Ovary (tissue), 9 donors: ENCODE measurements around the gene RNPEPL1. TPM values are rescaled to one million over a fixed set of nuclear protein-coding genes. Genes with fewer than 3 reads are reported as not detected.

Experiments
- DNase-seq, 5 donors: peaks; one replicate each; pipeline ENCODE4 v3.0.0-alpha.2; 2019 to 2020
- H3K27ac ChIP-seq, 2 donors: fragments of 200-600 bp; one replicate each; pipeline versions ENCODE4 v1.5.1 to v1.8.0; 2019 to 2022
- H3K27me3 ChIP-seq: fragments of 200-600 bp; one replicate; pipeline ENCODE4 v1.8.0; 2022
- H3K36me3 ChIP-seq: fragments of 200-600 bp; sonication (generic); one replicate; pipeline ENCODE4 v1.5.1; 2019
- H3K4me1 ChIP-seq: one replicate; pipeline ENCODE4 v1.8.1; 2013; ENCODE audit warnings: mild to moderate bottlenecking, moderate library complexity; ENCODE audit not compliant: insufficient read depth
- H3K4me3 ChIP-seq: fragments of 200-600 bp; sonication (generic); one replicate; pipeline ENCODE4 v1.5.1; 2017
- H3K9me3 ChIP-seq, 2 donors: fragments of 200-600 bp in 1 of 2; sonication (generic) in 1 of 2; one replicate each; pipeline versions ENCODE4 v1.5.1 to v1.8.1; 2013 to 2019; ENCODE audit warnings: mild to moderate bottlenecking in 1 of 2, moderate library complexity in 1 of 2
- EP300 ChIP-seq: sonication (generic); formaldehyde crosslinking; IDR thresholded peaks from one replicate; pipeline ENCODE4 v1.6.1; 2017; ENCODE audit warnings: antibody characterized with exemption
- POLR2A ChIP-seq: fragments of 450-650 bp; IDR thresholded peaks from one replicate; pipeline ENCODE4 v1.6.1; 2017; ENCODE audit warnings: antibody characterized with exemption, mild to moderate bottlenecking, moderate library complexity
- WGBS, 3 donors: extraction: QIAGEN DNeasy Blood & Tissue Kit in 1 of 3; methylation state at CpG; one replicate each; pipeline versions ENCODE4 v1.1.5 to v1.1.7; 2013 to 2017; 5-methylcytosine and 5-hydroxymethylcytosine counted together
- intact Hi-C, 4 donors: fragments of 100-400 bp; cut with DNase I; formaldehyde crosslinking; loops; one replicate each; pipeline versions ENCODE4 v1.11.0 to v1.15.1; 2022 to 2023
- polyA plus RNA-seq, 2 donors: library from polyadenylated mRNA; stranded (reverse); fragments of 200-250 nt in 1 of 2; fragments of 350-450 nt in 1 of 2; fragmentation: Illumina TruSeq in 1 of 2; extraction: RNeasy Lipid Tissue Mini Kit (QIAGEN cat#74804) in 1 of 2; gene quantifications; one replicate each; pipeline ENCODE4 v1.2.3, GENCODE V29; 2013 to 2014
- total RNA-seq, 7 donors: library from RNA; depleted of rRNA in 2 of 7; stranded (reverse); fragments of >200 nt in 2 of 7; fragmentation: NEBNext Ultra II Directional in 3 of 7; extraction: Animal tissue kit (Norgen Biotek cat#: 25700) in 3 of 7; gene quantifications; one replicate each; pipeline versions ENCODE4 v1.1.0 to v1.2.4, GENCODE V29; 2016 to 2023
- TF ChIP-seq, protein P1 (sequence below), 3 donors: fragments of 450-650 bp in 2 of 3; fragments of 200-600 bp in 1 of 3; IDR thresholded peaks; one replicate each; pipeline versions ENCODE4 v1.5.1 to v1.8.0; 2016 to 2022; ENCODE audit warnings: antibody characterized with exemption in 3 of 3, mild to moderate bottlenecking in 1 of 3
- donor health status: DM: no; HTN: no; CAD: no; lungs with moderate emphysema.
- donor health status: DM: no; HTN: no; CAD: no.
- donor health status: Bipolar disorder and iron deficiency.
- donor health status: DM: yes; HTN: yes; CAD: no.
- donor health status: DM: no; HTN: no; CAD: no.
- donor health status: DM: yes; HTN: yes; CAD: no.

RNPEPL1 gene
- total and polyA plus RNA-seq, 9 donors, result 3.5 to 27.3 (median 23.2) TPM

- TF ChIP-seq EP300 (no peak), POLR2A (no peak)
- TF ChIP-seq, protein P1, sequence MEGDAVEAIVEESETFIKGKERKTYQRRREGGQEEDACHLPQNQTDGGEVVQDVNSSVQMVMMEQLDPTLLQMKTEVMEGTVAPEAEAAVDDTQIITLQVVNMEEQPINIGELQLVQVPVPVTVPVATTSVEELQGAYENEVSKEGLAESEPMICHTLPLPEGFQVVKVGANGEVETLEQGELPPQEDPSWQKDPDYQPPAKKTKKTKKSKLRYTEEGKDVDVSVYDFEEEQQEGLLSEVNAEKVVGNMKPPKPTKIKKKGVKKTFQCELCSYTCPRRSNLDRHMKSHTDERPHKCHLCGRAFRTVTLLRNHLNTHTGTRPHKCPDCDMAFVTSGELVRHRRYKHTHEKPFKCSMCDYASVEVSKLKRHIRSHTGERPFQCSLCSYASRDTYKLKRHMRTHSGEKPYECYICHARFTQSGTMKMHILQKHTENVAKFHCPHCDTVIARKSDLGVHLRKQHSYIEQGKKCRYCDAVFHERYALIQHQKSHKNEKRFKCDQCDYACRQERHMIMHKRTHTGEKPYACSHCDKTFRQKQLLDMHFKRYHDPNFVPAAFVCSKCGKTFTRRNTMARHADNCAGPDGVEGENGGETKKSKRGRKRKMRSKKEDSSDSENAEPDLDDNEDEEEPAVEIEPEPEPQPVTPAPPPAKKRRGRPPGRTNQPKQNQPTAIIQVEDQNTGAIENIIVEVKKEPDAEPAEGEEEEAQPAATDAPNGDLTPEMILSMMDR (IDR thresholded peaks at IDR 0.05), result no peak
- Histone ChIP-seq H3K4me3 (no peak overlapping the region), H3K4me1 (peaks cover 21% of the 10 kb centered on the region), H3K36me3 (no peaks in the 10 kb centered on the region), H3K9me3 (no peaks in the 10 kb centered on the region), H3K27me3 (no peaks in the 10 kb centered on the region), H3K27ac (no peak overlapping the region)
- peak in 2 of 5 donors; percentile 14 to 31 for DNase-seq
- WGBS, 3 donors, result 72 to 79% (median 72%) methylated on average over 10 of the region's 10 CpGs
- intact Hi-C loops, result no loop called here
These were observed 19.8 kb downstream of the RNPEPL1 start for GRCh38 chr2:240588006-240588655.

DNA sequence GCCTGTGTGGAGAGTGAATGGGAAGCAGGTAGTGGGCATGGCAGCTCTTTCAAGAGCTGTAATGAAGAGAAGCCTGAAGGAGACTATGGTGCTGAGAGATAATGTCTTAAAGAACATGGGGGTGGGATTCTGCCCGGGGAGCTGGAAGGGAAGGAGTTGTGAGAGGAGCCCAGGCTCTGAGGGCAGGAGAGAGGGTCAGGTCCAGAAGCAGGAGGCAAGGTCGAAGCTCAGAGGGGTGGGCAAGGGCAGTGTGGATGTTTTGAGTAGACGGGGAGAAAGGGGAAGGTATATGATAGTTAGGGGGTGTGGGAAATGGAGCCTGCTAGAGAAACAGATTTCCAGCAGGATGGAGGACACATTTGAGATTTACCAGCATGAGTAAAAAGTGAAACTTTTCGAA is 20.4 kb downstream of the RNPEPL1 start:
- Histone ChIP-seq H3K4me1 (peaks cover 21% of the 10 kb centered on the region), H3K27ac (no peak overlapping the region), H3K4me3 (no peak overlapping the region), H3K9me3 (no peaks in the 10 kb centered on the region), H3K27me3 (no peaks in the 10 kb centered on the region), H3K36me3 (no peaks in the 10 kb centered on the region)
- DNase-seq, result peak in 1 of 5 donors; percentile 19
- 69 to 85% (median 83%) methylated on average over 4 of the region's 4 CpGs for WGBS, 3 donors
- no peak for TF ChIP-seq POLR2A
- TF ChIP-seq EP300, result no peak
- TF ChIP-seq, protein P1 (IDR thresholded peaks at IDR 0.05), result no peak
- intact Hi-C loops, result no loop called here

DNA sequence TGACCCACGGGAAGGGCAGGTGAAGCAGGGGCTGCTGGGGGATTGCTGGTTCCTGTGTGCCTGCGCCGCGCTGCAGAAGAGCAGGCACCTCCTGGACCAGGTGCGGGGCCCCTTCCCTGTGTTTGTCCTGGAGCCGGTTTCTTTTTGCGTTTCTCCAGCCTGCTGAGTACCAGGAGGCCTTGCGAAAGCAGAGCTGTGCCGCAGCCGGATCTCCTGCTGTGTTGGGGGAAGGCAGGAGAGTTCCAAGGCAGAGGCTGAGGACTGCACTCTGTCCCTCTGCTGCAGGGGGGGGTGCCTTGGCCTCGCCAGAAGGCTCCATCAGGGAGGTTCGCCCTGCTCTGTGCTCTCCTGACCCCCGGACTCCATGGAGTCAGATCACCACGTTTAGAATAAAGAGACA is 21.1 kb downstream of the RNPEPL1 start:
- H3K4me1 ChIP-seq, result peaks cover 20% of the 10 kb centered on the region

GRCh38 chr2:240589850-240590525 is 21.7 kb downstream of the RNPEPL1 start:
- Histone ChIP-seq H3K4me3 (no peak overlapping the region), H3K27me3 (no peaks in the 10 kb centered on the region), H3K27ac (no peak overlapping the region), H3K4me1 (peaks cover 15% of the 10 kb centered on the region), H3K9me3 (no peaks in the 10 kb centered on the region), H3K36me3 (no peaks in the 10 kb centered on the region)
- intact Hi-C loops, result no loop called here
- TF ChIP-seq, protein P1 (IDR thresholded peaks at IDR 0.05), result no peak
- TF ChIP-seq POLR2A (no peak), EP300 (no peak)
- DNase-seq, result peak in 3 of 5 donors; percentile 11 to 27 (median 18)
- WGBS, 3 donors, result 82 to 86% (median 83%) methylated on average over 16 of the region's 16 CpGs

More for the DNA sequence above, 21.1 kb downstream of the RNPEPL1 start:
- intact Hi-C loops, result no loop called here
- Histone ChIP-seq H3K27ac (no peak overlapping the region), H3K4me3 (no peak overlapping the region), H3K36me3 (no peaks in the 10 kb centered on the region), H3K9me3 (no peaks in the 10 kb centered on the region), H3K27me3 (no peaks in the 10 kb centered on the region)
- TF ChIP-seq, protein P1 (IDR thresholded peaks at IDR 0.05), result no peak
- TF ChIP-seq EP300 (no peak), POLR2A (no peak)
- peak in 2 of 5 donors; percentile 8 to 27 for DNase-seq
- 80 to 85% (median 82%) methylated on average over 14 of the region's 14 CpGs for WGBS, 3 donors
